Activated CD4-positive, alpha-beta memory T cell treated with anti-CD3 and anti-CD28 coated beads for 36 hours (primary cell): ENCODE data around the gene DENND4B. TPM values are rescaled to one million over a fixed set of nuclear protein-coding genes. Genes with fewer than 3 reads are reported as not detected.
A peak's percentile ranks its signal among the peaks of the same experiment; 100 is the strongest.
"Not testable (repeated sequence)": the region's sequence is repeated elsewhere in the genome, so short reads cannot be mapped to it uniquely, and the experiment has no call there.

Experiments used
- CTCF ChIA-PET: fragments of 350-600 bp; sonication (Branson Sonifier 250); formaldehyde crosslinking; loops from one replicate; lab custom pipeline; 2021; ENCODE audit warnings: antibody characterized with exemption, inconsistent platforms; lab: Charles Lee
- POLR2A ChIA-PET: fragments of 350-600 bp; sonication (Branson Sonifier 250); formaldehyde crosslinking; loops from one replicate; lab custom pipeline; 2021; ENCODE audit warnings: antibody characterized with exemption; lab: Charles Lee
- DNase-seq: peaks from one replicate; pipeline ENCODE4 v3.0.0-alpha.2; 2020
- H3K27ac Mint-ChIP-seq: one replicate; pipeline ENCODE4 v1.8.0; 2021; ENCODE audit warnings: mixed read lengths
- H3K27me3 Mint-ChIP-seq: one replicate; pipeline ENCODE4 v1.8.0; 2021; ENCODE audit warnings: mixed read lengths
- H3K36me3 Mint-ChIP-seq: one replicate; pipeline ENCODE4 v1.8.0; 2021; ENCODE audit warnings: mixed read lengths
- H3K4me1 Mint-ChIP-seq: one replicate; pipeline ENCODE4 v1.8.0; 2021; ENCODE audit warnings: low read depth, mixed read lengths
- H3K4me3 Mint-ChIP-seq: one replicate; pipeline ENCODE4 v1.8.0; 2021; ENCODE audit warnings: mild to moderate bottlenecking, mixed read lengths
- H3K9me3 Mint-ChIP-seq: one replicate; pipeline ENCODE4 v1.8.0; 2021; ENCODE audit warnings: mixed read lengths
- intact Hi-C: fragments of 100-400 bp; cut with micrococcal nuclease; formaldehyde crosslinking; loops from one replicate; pipeline ENCODE4 v1.15.1; 2023
- total RNA-seq, 2 experiments: library from RNA; stranded (reverse); gene quantifications; one replicate each; pipeline ENCODE4 v1.2.3, GENCODE V29; 2021

Gene DENND4B
- total RNA-seq, 2 experiments from 2014 or later: 98.1 to 108 TPM

GRCh38 chr1:153985341-153985912, 38.9 kb upstream of the DENND4B start:
- no peaks in the 10 kb centered on the region for H3K9me3 Mint-ChIP-seq
- H3K27ac Mint-ChIP-seq: no peak overlapping the region
- H3K36me3 Mint-ChIP-seq: no peaks in the 10 kb centered on the region
- CTCF ChIA-PET: interaction anchor here (0.8 to 4.2 kb wide), 13 partner anchors 15 to 475 kb away, joined by 3 to 74 read pairs (median 8); partner anchors contain the start of genes CRTC2, DENND4B, GATAD2B and NPR1
- H3K27me3 Mint-ChIP-seq: peaks cover 3% of the 10 kb centered on the region
- intact Hi-C loops: no loop called here
- H3K4me3 Mint-ChIP-seq: peak overlapping the region; percentile 43
- DNase-seq: peak; percentile 65
- POLR2A ChIA-PET: interaction anchor here (0.7 to 1.5 kb wide), 4 partner anchors 18 to 307 kb away, joined by 3 to 6 read pairs (median 3); partner anchors contain the start of genes CREB3L4 and NPR1
- peaks cover 30% of the 10 kb centered on the region for H3K4me1 Mint-ChIP-seq

- Mint-ChIP-seq H3K27ac (no peak overlapping the region), H3K9me3 (no peaks in the 10 kb centered on the region), H3K27me3 (peaks cover 3% of the 10 kb centered on the region), H3K36me3 (no peaks in the 10 kb centered on the region), H3K4me3 (no peak overlapping the region), H3K4me1 (peaks cover 24% of the 10 kb centered on the region)
- CTCF ChIA-PET: interaction anchor here (0.8 to 4.2 kb wide), 7 partner anchors 14 to 474 kb away, joined by 3 to 74 read pairs (median 3); partner anchors contain the start of genes CREB3L4 and NPR1
- no peak for DNase-seq
- POLR2A ChIA-PET: interaction anchor here (1.5 kb wide), 1 partner anchor 22 kb away, joined by 3 read pairs; no protein-coding TSS in a partner anchor
- intact Hi-C loops: no loop called here
Measured at GRCh38 chr1:153984123-153984894, 37.8 kb upstream of the DENND4B start.

- CTCF ChIA-PET, intact Hi-C loops, H3K36me3 Mint-ChIP-seq, H3K27me3 Mint-ChIP-seq, POLR2A ChIA-PET, H3K27ac Mint-ChIP-seq, DNase-seq, H3K4me3 Mint-ChIP-seq, H3K9me3 Mint-ChIP-seq: not testable (repeated sequence)
- peaks cover 28% of the 10 kb centered on the region for H3K4me1 Mint-ChIP-seq
Measured at GRCh38 chr1:153981735-153982134, 35.2 kb upstream of the DENND4B start.

DNA sequence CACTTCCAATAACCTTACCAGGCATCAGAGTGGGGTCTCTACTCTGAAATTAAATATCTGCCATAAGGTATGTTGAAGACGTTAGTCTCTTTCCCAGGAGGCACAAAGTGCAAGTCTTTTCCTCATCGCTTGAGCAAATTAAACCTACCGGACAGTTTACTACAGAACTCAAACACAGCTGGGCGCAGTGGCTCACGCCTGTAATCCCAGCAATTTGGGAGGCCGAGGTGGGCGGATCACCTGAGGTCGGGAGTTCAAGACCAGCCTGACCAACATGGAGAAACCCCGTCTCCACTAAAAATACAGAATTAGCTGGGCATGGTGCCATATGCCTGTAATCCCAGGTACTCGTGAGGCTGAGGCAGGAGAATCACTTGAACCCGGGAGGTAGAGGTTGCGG, 32.6 kb upstream of the DENND4B start:
- Mint-ChIP-seq H3K4me3 (peak overlapping the region; percentile 90), H3K36me3 (peaks cover 26% of the 10 kb centered on the region), H3K4me1 (peaks cover 27% of the 10 kb centered on the region)
- H3K9me3 Mint-ChIP-seq, H3K27me3 Mint-ChIP-seq, H3K27ac Mint-ChIP-seq, DNase-seq, intact Hi-C loops: not testable (repeated sequence)
- POLR2A ChIA-PET: interaction anchor here (0.6 to 5.0 kb wide), 4 partner anchors 11 to 443 kb away, joined by 3 to 79 read pairs (median 21); partner anchors contain the start of genes CREB3L4, RPS27, S100A6 and SLC39A1
- CTCF ChIA-PET: interaction anchor here (2.1 to 3.4 kb wide), 4 partner anchors 8 to 182 kb away, joined by 10 to 44 read pairs (median 23); partner anchors contain the start of genes CREB3L4, RAB13 and RPS27

- no peaks in the 10 kb centered on the region for H3K9me3 Mint-ChIP-seq
- CTCF ChIA-PET: interaction anchor here (0.6 to 3.4 kb wide), 8 partner anchors 8 to 181 kb away, joined by 3 to 44 read pairs (median 8); partner anchors contain the start of genes CREB3L4, DENND4B, RAB13 and RPS27
- peaks cover 30% of the 10 kb centered on the region for H3K36me3 Mint-ChIP-seq
- H3K4me1 Mint-ChIP-seq: peaks cover 27% of the 10 kb centered on the region
- peak overlapping the region; percentile 90 for H3K4me3 Mint-ChIP-seq
- intact Hi-C loops: no loop called here
- H3K27ac Mint-ChIP-seq: peak overlapping the region; percentile 97
- no peaks in the 10 kb centered on the region for H3K27me3 Mint-ChIP-seq
- DNase-seq: no peak
- POLR2A ChIA-PET: interaction anchor here (0.6 to 5.0 kb wide), 11 partner anchors 8 to 344 kb away, joined by 3 to 79 read pairs (median 8); partner anchors contain the start of genes CHTOP, CREB3L4, GATAD2B and ILF2
Measured at GRCh38 chr1:153978274-153978909, 31.9 kb upstream of the DENND4B start.

GRCh38 chr1:153977250-153978240, 31.0 kb upstream of the DENND4B start, which contains the start of gene JTB:
Gene JTB (minus strand): TSS chr1:153977674. CDS start chr1:153977252, 422 bp downstream.
- peak; percentile 92 for DNase-seq
- H3K27me3 Mint-ChIP-seq: no peaks in the 10 kb centered on the region
- H3K9me3 Mint-ChIP-seq: no peaks in the 10 kb centered on the region
- H3K4me3 Mint-ChIP-seq: peak within 1 kb of the TSS; percentile 90
- ChIA-PET CTCF (interaction anchor here (0.6 to 3.4 kb wide), 11 partner anchors 9 to 180 kb away, joined by 3 to 44 read pairs (median 4); partner anchors contain the start of genes CREB3L4, DENND4B, RAB13 and RPS27), POLR2A (interaction anchor here (0.6 to 5.0 kb wide), 17 partner anchors 9 to 457 kb away, joined by 3 to 79 read pairs (median 5); partner anchors contain the start of genes CHTOP, CREB3L4, GATAD2B and ILF2)
- peaks cover 31% of the 10 kb centered on the region for H3K4me1 Mint-ChIP-seq
- peak within 1 kb of the TSS; percentile 97 for H3K27ac Mint-ChIP-seq
- peaks cover 36% of the 10 kb centered on the region for H3K36me3 Mint-ChIP-seq
- intact Hi-C loops: loop anchor here (1.0 kb wide), 4 partner anchors 9 to 19 kb away; partner anchors contain the start of genes CREB3L4, CRTC2, RAB13 and RPS27

- H3K27me3 Mint-ChIP-seq: no peaks in the 10 kb centered on the region
- peak overlapping the region; percentile 90 for H3K4me3 Mint-ChIP-seq
- H3K36me3 Mint-ChIP-seq: peaks cover 39% of the 10 kb centered on the region
- H3K9me3 Mint-ChIP-seq: no peaks in the 10 kb centered on the region
- intact Hi-C loops: loop anchor here (1.0 kb wide), 4 partner anchors 9 to 19 kb away; partner anchors contain the start of genes CREB3L4, CRTC2, RAB13 and RPS27
- ChIA-PET CTCF (interaction anchor here (1.0 to 3.4 kb wide), 8 partner anchors 9 to 172 kb away, joined by 3 to 44 read pairs (median 8); partner anchors contain the start of genes CREB3L4, DENND4B, RAB13 and RPS27), POLR2A (interaction anchor here (0.7 to 5.0 kb wide), 11 partner anchors 10 to 343 kb away, joined by 3 to 79 read pairs (median 4); partner anchors contain the start of genes CHTOP, CREB3L4, CRTC2 and GATAD2B)
- H3K27ac Mint-ChIP-seq: peak overlapping the region; percentile 97
- no peak for DNase-seq
- peaks cover 38% of the 10 kb centered on the region for H3K4me1 Mint-ChIP-seq
Measured at GRCh38 chr1:153976819-153977249, 30.3 kb upstream of the DENND4B start.

- Mint-ChIP-seq H3K27me3 (no peaks in the 10 kb centered on the region), H3K36me3 (peaks cover 39% of the 10 kb centered on the region), H3K9me3 (no peaks in the 10 kb centered on the region), H3K27ac (no peak overlapping the region), H3K4me1 (peaks cover 38% of the 10 kb centered on the region), H3K4me3 (no peak overlapping the region)
- no peak for DNase-seq
- ChIA-PET POLR2A (interaction anchor here (0.8 to 2.3 kb wide), 2 partner anchors 11 to 17 kb away, joined by 3 to 7 read pairs; partner anchors contain the start of gene RPS27), CTCF (interaction anchor here (1.2 to 1.6 kb wide), 2 partner anchors 13 to 27 kb away, joined by 5 read pairs; partner anchors contain the start of genes DENND4B and RAB13)
- intact Hi-C loops: no loop called here
Measured at GRCh38 chr1:153973525-153973924, 27.0 kb upstream of the DENND4B start.

GRCh38 chr1:153973071-153973470, 26.6 kb upstream of the DENND4B start:
- Mint-ChIP-seq H3K27ac (no peak overlapping the region), H3K9me3 (no peaks in the 10 kb centered on the region), H3K4me3 (no peak overlapping the region), H3K27me3 (no peaks in the 10 kb centered on the region), H3K36me3 (peaks cover 39% of the 10 kb centered on the region), H3K4me1 (peaks cover 36% of the 10 kb centered on the region)
- no peak for DNase-seq
- ChIA-PET POLR2A (interaction anchor here (0.8 to 2.3 kb wide), 2 partner anchors 11 to 18 kb away, joined by 3 to 7 read pairs; partner anchors contain the start of gene RPS27), CTCF (interaction anchor here (1.2 to 1.6 kb wide), 2 partner anchors 13 to 27 kb away, joined by 5 read pairs; partner anchors contain the start of genes DENND4B and RAB13)
- intact Hi-C loops: no loop called here

- no peaks in the 10 kb centered on the region for H3K27me3 Mint-ChIP-seq
- no peak overlapping the region for H3K4me3 Mint-ChIP-seq
- H3K9me3 Mint-ChIP-seq: no peaks in the 10 kb centered on the region
- peaks cover 29% of the 10 kb centered on the region for H3K36me3 Mint-ChIP-seq
- peaks cover 37% of the 10 kb centered on the region for H3K4me1 Mint-ChIP-seq
- ChIA-PET CTCF (interaction anchor here (1.5 kb wide), 1 partner anchor 15 kb away, joined by 5 read pairs; no protein-coding TSS in a partner anchor), POLR2A (no interaction called here)
- H3K27ac Mint-ChIP-seq: no peak overlapping the region
- no peak for DNase-seq
- intact Hi-C loops: no loop called here
Measured at GRCh38 chr1:153970346-153970745, 23.8 kb upstream of the DENND4B start.
